Umbilical cord (tissue), 2 donors: ENCODE measurements around the gene WIZ. TPM values are rescaled to one million over a fixed set of nuclear protein-coding genes. Genes with fewer than 3 reads are reported as not detected.
A peak's percentile ranks its signal among the peaks of the same experiment; 100 is the strongest.

Experiments used
- DNase-seq: peaks from one replicate; pipeline ENCODE4 v3.0.0-alpha.2; 2015; ENCODE audit warnings: low spot score
- total RNA-seq: library from RNA; depleted of rRNA; stranded (reverse); fragments of >200 nt; gene quantifications from one replicate; pipeline ENCODE4 v1.2.3, GENCODE V29; 2014; ENCODE audit warnings: low replicate concordance; ENCODE audit not compliant: insufficient read depth

The WIZ gene
- total RNA-seq, 1 donor from 2014 or later, result 6.0 TPM

GRCh38 chr19:15467734-15468214, 18.0 kb upstream of the WIZ start:
- DNase-seq, result no peak

GRCh38 chr19:15466851-15467733, 17.3 kb upstream of the WIZ start:
- DNase-seq, result no peak

GRCh38 chr19:15464394-15465385, 14.9 kb upstream of the WIZ start, which contains the start of gene RASAL3:
TSS of gene RASAL3 (minus strand) at chr19:15464544. CDS start at chr19:15464358, 186 bp downstream.
- no peak for DNase-seq

GRCh38 chr19:15463861-15464371, 14.2 kb upstream of the WIZ start:
- no peak for DNase-seq

- no peak for DNase-seq
Observed at GRCh38 chr19:15461694-15462093, 11.9 kb upstream of the WIZ start.

GRCh38 chr19:15457701-15458484, 8.1 kb upstream of the WIZ start:
- no peak for DNase-seq

- DNase-seq, result no peak
Observed at GRCh38 chr19:15456871-15457700, 7.3 kb upstream of the WIZ start.

- DNase-seq, result no peak
Observed at GRCh38 chr19:15456441-15456840, 6.7 kb upstream of the WIZ start.

- DNase-seq, result no peak
Observed at GRCh38 chr19:15455996-15456395, 6.2 kb upstream of the WIZ start.

- no peak for DNase-seq
Observed at GRCh38 chr19:15453906-15454860, 4.4 kb upstream of the WIZ start.

GRCh38 chr19:15453091-15453578, 3.4 kb upstream of the WIZ start:
- DNase-seq, result no peak

- peak; percentile 77 for DNase-seq
Observed at GRCh38 chr19:15452111-15453047, 2.6 kb upstream of the WIZ start.

- DNase-seq, result no peak
Observed at GRCh38 chr19:15450528-15450890, 753 bp upstream of the WIZ start.

GRCh38 chr19:15448778-15449619, 757 bp downstream of the WIZ start:
- no peak for DNase-seq

- no peak for DNase-seq
Observed at GRCh38 chr19:15448044-15448777, 1.5 kb downstream of the WIZ start.

GRCh38 chr19:15447057-15447456, 2.7 kb downstream of the WIZ start:
- DNase-seq, result no peak
